Measurements from ENCODE around the gene DACT1.

DACT1 gene

GRCh38 chr14:58671436-58671835, 33.7 kb downstream of the DACT1 start:
- no peaks in the 10 kb centered on the region for H3K36me3 Mint-ChIP-seq
- ATAC-seq = no peak
- DNase-seq (ENCODE audit: low spot score in 2 of 2) = no peak
- H3K27ac Mint-ChIP-seq = no peak overlapping the region
- no peaks in the 10 kb centered on the region for H3K9me3 Mint-ChIP-seq
- H3K4me1 Mint-ChIP-seq = no peaks in the 10 kb centered on the region
- H3K4me3 Mint-ChIP-seq = no peak overlapping the region

- H3K4me1 Mint-ChIP-seq = no peaks in the 10 kb centered on the region
- no peak for ATAC-seq
Measured at GRCh38 chr14:58673722-58674121, 36.0 kb downstream of the DACT1 start.

GRCh38 chr14:58677001-58677400, 39.2 kb downstream of the DACT1 start:
- no peaks in the 10 kb centered on the region for H3K9me3 Mint-ChIP-seq
- no peaks in the 10 kb centered on the region for H3K36me3 Mint-ChIP-seq
- no peak overlapping the region for H3K27ac Mint-ChIP-seq
- H3K4me3 Mint-ChIP-seq = no peak overlapping the region
- no peaks in the 10 kb centered on the region for H3K4me1 Mint-ChIP-seq
- ATAC-seq (no peak), DNase-seq (ENCODE audit: low spot score in 2 of 2) (no peak)

More at GRCh38 chr14:58673722-58674121, 36.0 kb downstream of the DACT1 start:
- no peak overlapping the region for H3K4me3 Mint-ChIP-seq
- DNase-seq (ENCODE audit: low spot score in 2 of 2) = no peak
- H3K27ac Mint-ChIP-seq = no peak overlapping the region
- H3K36me3 Mint-ChIP-seq = no peaks in the 10 kb centered on the region
- no peaks in the 10 kb centered on the region for H3K9me3 Mint-ChIP-seq

DNA sequence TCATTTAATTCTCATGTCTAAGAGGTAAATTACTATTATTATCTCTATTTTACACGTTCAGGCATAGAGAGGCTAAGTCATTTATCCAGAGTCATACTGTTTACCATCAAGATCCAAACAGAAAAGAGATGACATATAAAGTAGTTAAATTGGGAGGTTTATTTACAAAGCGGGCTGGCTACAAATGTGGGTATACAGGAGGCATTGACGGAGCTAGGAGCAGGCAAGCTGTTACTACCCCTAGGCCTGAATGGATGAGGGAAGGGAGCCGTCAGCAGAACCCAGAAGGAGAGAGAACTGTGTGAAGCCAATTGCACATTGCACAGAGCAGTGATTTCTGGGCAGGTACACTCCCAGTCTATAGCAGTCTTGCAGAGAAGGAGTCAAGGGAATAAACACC, 39.8 kb downstream of the DACT1 start:
- Mint-ChIP-seq H3K4me3 (no peak overlapping the region), H3K4me1 (no peaks in the 10 kb centered on the region), H3K27ac (no peak overlapping the region), H3K36me3 (no peaks in the 10 kb centered on the region), H3K9me3 (no peaks in the 10 kb centered on the region)
- no peak for DNase-seq (ENCODE audit: low spot score in 2 of 2)
- ATAC-seq = no peak

DNA sequence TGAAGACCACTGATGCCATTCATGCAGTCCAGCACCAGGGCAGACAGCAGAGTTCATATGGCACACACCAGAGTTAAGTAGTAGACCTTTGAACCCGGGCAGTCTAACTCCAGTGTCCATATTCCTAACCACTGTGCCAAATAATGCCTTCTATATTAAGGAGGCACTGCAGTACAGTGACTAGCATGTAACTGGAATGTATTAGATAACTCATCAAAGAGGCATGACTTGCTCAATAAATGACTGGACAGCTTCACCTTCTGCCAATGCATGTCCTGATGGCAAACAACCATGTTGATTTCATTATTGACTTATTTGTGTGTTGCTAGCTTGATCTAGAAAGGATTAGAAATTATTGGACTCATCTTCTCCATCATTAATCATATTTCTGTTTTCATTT, 40.2 kb downstream of the DACT1 start:
- no peak overlapping the region for H3K27ac Mint-ChIP-seq
- DNase-seq (ENCODE audit: low spot score in 2 of 2) (no peak), ATAC-seq (no peak)
- no peaks in the 10 kb centered on the region for H3K36me3 Mint-ChIP-seq
- H3K4me1 Mint-ChIP-seq = no peaks in the 10 kb centered on the region
- no peak overlapping the region for H3K4me3 Mint-ChIP-seq
- no peaks in the 10 kb centered on the region for H3K9me3 Mint-ChIP-seq

DNA sequence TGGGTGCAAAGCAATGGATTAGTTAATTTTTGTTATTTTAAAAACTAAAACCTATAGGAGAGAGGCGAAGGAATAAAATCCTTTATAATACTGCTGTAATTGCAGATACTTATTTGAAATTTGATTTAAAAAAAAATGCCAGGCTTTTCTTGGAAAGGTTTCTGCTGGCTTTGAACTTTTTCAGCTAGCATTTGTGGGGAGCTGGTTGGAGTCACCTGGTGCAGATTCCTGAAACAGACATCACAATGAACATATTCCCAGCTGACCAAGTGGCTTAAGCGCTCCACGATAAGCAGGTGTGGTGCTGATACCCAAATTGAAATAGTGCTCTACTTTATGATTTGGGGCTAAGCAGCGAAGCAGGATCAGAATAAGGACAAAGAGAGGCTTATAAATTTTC, 42.9 kb downstream of the DACT1 start:
- DNase-seq (ENCODE audit: low spot score in 2 of 2) = no peak
- Mint-ChIP-seq H3K27ac (no peak overlapping the region), H3K4me3 (no peak overlapping the region), H3K4me1 (no peaks in the 10 kb centered on the region), H3K9me3 (no peaks in the 10 kb centered on the region), H3K36me3 (no peaks in the 10 kb centered on the region)
- ATAC-seq = no peak

DNA sequence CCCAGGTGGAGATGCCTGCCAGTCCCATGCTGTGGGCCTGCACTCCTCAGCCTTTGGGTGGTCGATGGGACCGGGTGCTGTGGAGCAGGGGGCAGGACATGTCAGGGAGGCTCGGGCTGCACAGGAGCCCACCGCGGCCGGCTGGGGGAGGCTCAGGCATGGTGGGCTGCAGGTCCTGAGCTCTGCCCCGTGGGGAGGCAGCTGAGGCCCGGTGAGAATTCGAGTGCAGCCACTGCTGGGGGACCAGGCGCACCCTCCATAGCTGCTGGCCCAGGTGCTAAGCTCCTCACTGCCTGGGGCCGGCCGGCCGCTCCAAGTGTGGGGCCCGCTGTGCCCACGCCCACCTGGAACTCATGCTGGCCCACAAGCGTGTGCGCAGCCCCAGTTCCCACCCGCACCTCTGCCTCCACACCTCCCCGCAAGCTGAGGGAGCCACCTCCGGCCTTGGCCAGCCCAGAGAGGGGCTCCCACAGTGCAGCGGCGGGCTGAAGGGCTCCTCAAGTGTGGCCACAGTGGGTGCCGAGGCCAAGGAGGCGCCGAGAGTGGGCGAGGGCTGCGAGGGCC, 49.6 kb downstream of the DACT1 start:
- Mint-ChIP-seq H3K9me3 (no peaks in the 10 kb centered on the region), H3K4me3 (no peak overlapping the region), H3K27ac (no peak overlapping the region), H3K4me1 (no peaks in the 10 kb centered on the region), H3K36me3 (no peaks in the 10 kb centered on the region)
- no peak for DNase-seq (ENCODE audit: low spot score in 2 of 2)
- no peak for ATAC-seq

- H3K9me3 Mint-ChIP-seq = no peaks in the 10 kb centered on the region
- no peak for ATAC-seq
- H3K4me3 Mint-ChIP-seq = no peak overlapping the region
- H3K27ac Mint-ChIP-seq = no peak overlapping the region
- DNase-seq (ENCODE audit: low spot score in 2 of 2) = no peak
- H3K36me3 Mint-ChIP-seq = no peaks in the 10 kb centered on the region
- no peaks in the 10 kb centered on the region for H3K4me1 Mint-ChIP-seq
Measured at GRCh38 chr14:58690801-58691516, 53.2 kb downstream of the DACT1 start.

- Mint-ChIP-seq H3K9me3 (no peaks in the 10 kb centered on the region), H3K27ac (no peak overlapping the region), H3K4me1 (no peaks in the 10 kb centered on the region), H3K36me3 (no peaks in the 10 kb centered on the region), H3K4me3 (no peak overlapping the region)
- DNase-seq (ENCODE audit: low spot score in 2 of 2) = no peak
- ATAC-seq = no peak
Measured at GRCh38 chr14:58693048-58693447, 55.3 kb downstream of the DACT1 start.

DNA sequence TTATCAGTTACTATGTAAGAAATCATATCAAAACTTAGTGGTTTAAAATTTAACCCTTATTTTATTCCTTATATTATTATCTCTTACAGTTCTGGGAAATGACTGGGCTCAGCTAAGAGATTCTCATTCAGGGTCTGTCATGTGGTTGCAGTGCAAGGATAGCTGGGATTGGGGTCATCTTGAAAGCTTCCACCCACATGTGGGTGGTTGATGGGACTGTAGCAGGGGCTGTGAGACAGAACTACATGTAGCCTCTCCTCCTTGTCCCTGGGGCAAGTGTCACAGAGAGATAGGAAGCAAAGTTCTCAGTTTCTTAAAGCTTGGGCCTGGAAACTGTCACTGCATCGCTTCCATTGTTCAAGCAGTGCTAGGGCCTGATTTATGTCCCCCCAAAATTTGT, 57.8 kb downstream of the DACT1 start:
- ATAC-seq (no peak), DNase-seq (ENCODE audit: low spot score in 2 of 2) (no peak)
- no peaks in the 10 kb centered on the region for H3K9me3 Mint-ChIP-seq
- H3K4me1 Mint-ChIP-seq = no peaks in the 10 kb centered on the region
- H3K4me3 Mint-ChIP-seq = no peak overlapping the region
- no peaks in the 10 kb centered on the region for H3K36me3 Mint-ChIP-seq
- no peak overlapping the region for H3K27ac Mint-ChIP-seq

DNA sequence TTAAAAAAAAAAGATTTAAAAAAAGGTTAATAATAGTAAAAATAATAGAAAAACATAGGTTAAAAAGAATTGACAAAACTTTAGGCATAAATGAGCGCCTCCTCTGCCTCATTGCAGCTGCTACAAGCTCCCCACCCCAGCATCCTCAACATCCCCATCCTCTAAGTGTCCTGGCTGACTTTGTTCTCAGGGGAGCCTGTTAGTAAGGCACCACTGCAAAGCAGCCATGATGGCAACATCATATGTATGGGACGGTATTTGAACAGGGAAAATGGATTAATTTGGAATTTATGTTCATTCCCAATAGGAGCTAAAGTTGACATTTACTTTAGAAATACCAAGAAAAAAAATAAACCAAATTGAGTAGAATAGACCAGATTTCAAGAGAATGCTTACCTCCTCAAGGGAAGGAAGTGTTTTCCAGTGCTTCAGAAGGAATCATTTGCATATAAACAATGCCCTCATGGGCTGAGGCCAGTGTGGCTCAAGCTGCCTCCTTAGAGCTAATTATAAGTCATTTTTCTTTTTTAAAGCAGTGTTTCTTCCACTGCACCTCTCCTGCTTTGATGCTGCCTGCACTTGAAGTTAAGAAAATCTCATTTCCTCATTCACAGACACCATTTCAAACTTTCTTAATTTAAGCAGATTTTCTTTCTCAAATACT, 59.6 kb downstream of the DACT1 start:
- Mint-ChIP-seq H3K4me1 (no peaks in the 10 kb centered on the region), H3K36me3 (no peaks in the 10 kb centered on the region), H3K27ac (no peak overlapping the region), H3K4me3 (no peak overlapping the region), H3K9me3 (no peaks in the 10 kb centered on the region)
- ATAC-seq (no peak), DNase-seq (ENCODE audit: low spot score in 2 of 2) (no peak)

Data from stimulated activated effector memory CD8-positive, alpha-beta T cell treated with anti-CD3 and anti-CD28 coated beads, Interleukin-12 subunit alpha, Interleukin-12 subunit beta, amount 100 ng/mL, for 72 hours (primary cell).